ENCODE data around the gene EBLN2.

- TF ChIP-seq TAF1 (IDR thresholded peaks at IDR 0.05; ENCODE audit: borderline replicate concordance, insufficient read depth, low read length) (no peak), POLR2AphosphoS5 (IDR thresholded peaks at IDR 0.05; ENCODE audit: low read depth, low read length) (no peak), SIN3A (IDR thresholded peaks at IDR 0.05; ENCODE audit: borderline replicate concordance, insufficient read depth, low read length) (no peak)
- TF ChIP-seq, protein P1, sequence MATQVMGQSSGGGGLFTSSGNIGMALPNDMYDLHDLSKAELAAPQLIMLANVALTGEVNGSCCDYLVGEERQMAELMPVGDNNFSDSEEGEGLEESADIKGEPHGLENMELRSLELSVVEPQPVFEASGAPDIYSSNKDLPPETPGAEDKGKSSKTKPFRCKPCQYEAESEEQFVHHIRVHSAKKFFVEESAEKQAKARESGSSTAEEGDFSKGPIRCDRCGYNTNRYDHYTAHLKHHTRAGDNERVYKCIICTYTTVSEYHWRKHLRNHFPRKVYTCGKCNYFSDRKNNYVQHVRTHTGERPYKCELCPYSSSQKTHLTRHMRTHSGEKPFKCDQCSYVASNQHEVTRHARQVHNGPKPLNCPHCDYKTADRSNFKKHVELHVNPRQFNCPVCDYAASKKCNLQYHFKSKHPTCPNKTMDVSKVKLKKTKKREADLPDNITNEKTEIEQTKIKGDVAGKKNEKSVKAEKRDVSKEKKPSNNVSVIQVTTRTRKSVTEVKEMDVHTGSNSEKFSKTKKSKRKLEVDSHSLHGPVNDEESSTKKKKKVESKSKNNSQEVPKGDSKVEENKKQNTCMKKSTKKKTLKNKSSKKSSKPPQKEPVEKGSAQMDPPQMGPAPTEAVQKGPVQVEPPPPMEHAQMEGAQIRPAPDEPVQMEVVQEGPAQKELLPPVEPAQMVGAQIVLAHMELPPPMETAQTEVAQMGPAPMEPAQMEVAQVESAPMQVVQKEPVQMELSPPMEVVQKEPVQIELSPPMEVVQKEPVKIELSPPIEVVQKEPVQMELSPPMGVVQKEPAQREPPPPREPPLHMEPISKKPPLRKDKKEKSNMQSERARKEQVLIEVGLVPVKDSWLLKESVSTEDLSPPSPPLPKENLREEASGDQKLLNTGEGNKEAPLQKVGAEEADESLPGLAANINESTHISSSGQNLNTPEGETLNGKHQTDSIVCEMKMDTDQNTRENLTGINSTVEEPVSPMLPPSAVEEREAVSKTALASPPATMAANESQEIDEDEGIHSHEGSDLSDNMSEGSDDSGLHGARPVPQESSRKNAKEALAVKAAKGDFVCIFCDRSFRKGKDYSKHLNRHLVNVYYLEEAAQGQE (IDR thresholded peaks at IDR 0.05; ENCODE audit: insufficient read depth in 1 of 2, low read depth in 2 of 2, low read length in 2 of 2): no peak
Measured at GRCh38 chr3:73036694-73037591, 24.5 kb upstream of the EBLN2 start.
